ENCODE data around the gene SRC.

The SRC gene

GRCh38 chr20:37299718-37300528 lies 46.0 kb upstream of the SRC start:
- Histone ChIP-seq H3K27ac (peak overlapping the region; percentile 68 to 80), H3K27me3 (no peaks in the 10 kb centered on the region), H3K9me3 (no peaks in the 10 kb centered on the region), H3K36me3 (peaks cover 19 to 27% (median 23%) of the 10 kb centered on the region in 3 donors), H3K4me1 (peaks cover 7 to 78% (median 58%) of the 10 kb centered on the region in 4 donors), H3K4me3 (no peak overlapping the region)
- intact Hi-C loops (cut with DNase I; ENCODE audit: low total_unique reads): no loop called here
- DNase-seq: no peak
- TF ChIP-seq CTCF (IDR thresholded peaks at IDR 0.05): no peak

- Histone ChIP-seq H3K4me3 (no peak overlapping the region), H3K4me1 (peaks cover 7 to 78% (median 57%) of the 10 kb centered on the region in 4 donors), H3K36me3 (peaks cover 19 to 27% (median 23%) of the 10 kb centered on the region in 3 donors), H3K9me3 (no peaks in the 10 kb centered on the region), H3K27ac (peak overlapping the region in 1 of 2 donors; percentile 14), H3K27me3 (no peaks in the 10 kb centered on the region)
- no peak for DNase-seq
- no peak for TF ChIP-seq CTCF (IDR thresholded peaks at IDR 0.05)
- intact Hi-C loops (cut with DNase I; ENCODE audit: low total_unique reads): no loop called here
Measured at GRCh38 chr20:37301120-37301519, 44.8 kb upstream of the SRC start.

- Histone ChIP-seq H3K4me3 (no peak overlapping the region), H3K27ac (peak overlapping the region in 1 of 2 donors; percentile 14), H3K4me1 (peaks cover 7 to 78% (median 57%) of the 10 kb centered on the region in 4 donors), H3K27me3 (no peaks in the 10 kb centered on the region), H3K36me3 (peaks cover 19 to 27% (median 23%) of the 10 kb centered on the region in 3 donors), H3K9me3 (no peaks in the 10 kb centered on the region)
- no peak for TF ChIP-seq CTCF (IDR thresholded peaks at IDR 0.05)
- no peak for DNase-seq
- intact Hi-C loops (cut with DNase I; ENCODE audit: low total_unique reads): no loop called here
Measured at GRCh38 chr20:37301558-37301957, 44.4 kb upstream of the SRC start.

- intact Hi-C loops (cut with DNase I; ENCODE audit: low total_unique reads): no loop called here
- TF ChIP-seq CTCF (IDR thresholded peaks at IDR 0.05): no peak
- Histone ChIP-seq H3K4me3 (no peak overlapping the region), H3K9me3 (no peaks in the 10 kb centered on the region), H3K27ac (peak overlapping the region; percentile 66 to 69), H3K36me3 (peaks cover 19 to 27% (median 26%) of the 10 kb centered on the region in 3 donors), H3K4me1 (peaks cover 0 to 76% (median 50%) of the 10 kb centered on the region in 4 donors), H3K27me3 (no peaks in the 10 kb centered on the region)
- no peak for DNase-seq
Measured at GRCh38 chr20:37302981-37303380, 43.0 kb upstream of the SRC start.

GRCh38 chr20:37303637-37304036 lies 42.3 kb upstream of the SRC start:
- Histone ChIP-seq H3K9me3 (no peaks in the 10 kb centered on the region), H3K4me3 (no peak overlapping the region), H3K27ac (peak overlapping the region; percentile 66 to 69), H3K4me1 (peaks cover 0 to 74% (median 49%) of the 10 kb centered on the region in 4 donors), H3K27me3 (no peaks in the 10 kb centered on the region), H3K36me3 (peaks cover 19 to 31% (median 30%) of the 10 kb centered on the region in 3 donors)
- TF ChIP-seq CTCF (IDR thresholded peaks at IDR 0.05): no peak
- DNase-seq: no peak
- intact Hi-C loops (cut with DNase I; ENCODE audit: low total_unique reads): no loop called here
